ENCODE results near the gene TSPAN9.

TSPAN9 gene

GRCh38 chr12:3124917-3125316, 47.7 kb downstream of the TSPAN9 start:
- no peak for DNase-seq (ENCODE audit: low spot score)

DNA sequence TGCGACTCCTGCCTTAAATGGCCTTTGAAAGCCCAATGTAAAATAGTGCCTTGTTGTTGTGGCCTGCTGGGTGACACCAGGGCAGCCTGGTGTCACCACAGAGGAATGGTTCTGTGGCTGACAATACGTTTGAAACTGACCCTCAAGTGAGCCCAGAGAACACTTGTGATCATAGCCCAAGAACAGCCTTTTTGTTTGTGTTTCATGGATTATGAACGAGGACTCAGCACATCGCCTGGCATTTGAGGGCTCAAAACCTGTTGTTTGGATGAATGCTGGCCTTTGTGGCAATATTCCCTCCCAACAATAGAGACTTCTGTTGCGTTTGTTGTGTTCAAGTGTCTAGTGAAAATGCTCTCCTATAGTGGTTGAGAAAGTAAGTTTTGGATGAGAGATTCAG, 48.5 kb downstream of the TSPAN9 start:
- no peak for DNase-seq (ENCODE audit: low spot score)

DNA sequence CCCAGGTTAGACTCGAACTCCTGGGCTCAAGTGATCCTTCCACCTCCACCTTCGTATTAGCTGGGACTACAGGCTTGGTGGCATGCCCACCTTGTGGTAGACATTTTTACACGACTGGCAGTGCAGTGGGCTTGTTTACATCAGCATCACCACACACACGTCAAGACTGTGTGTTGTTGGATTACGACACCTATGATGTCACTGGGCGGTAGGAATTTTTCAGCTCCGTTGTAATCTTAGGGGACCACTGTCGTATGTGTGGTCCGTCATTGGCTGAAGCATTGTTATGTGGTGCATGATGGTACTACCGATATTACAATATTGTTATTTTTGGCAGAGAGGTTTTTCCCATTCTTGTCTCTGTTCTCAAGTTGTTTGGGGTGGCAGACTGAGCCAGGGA, 50.7 kb downstream of the TSPAN9 start:
- DNase-seq (ENCODE audit: low spot score) = no peak

DNA sequence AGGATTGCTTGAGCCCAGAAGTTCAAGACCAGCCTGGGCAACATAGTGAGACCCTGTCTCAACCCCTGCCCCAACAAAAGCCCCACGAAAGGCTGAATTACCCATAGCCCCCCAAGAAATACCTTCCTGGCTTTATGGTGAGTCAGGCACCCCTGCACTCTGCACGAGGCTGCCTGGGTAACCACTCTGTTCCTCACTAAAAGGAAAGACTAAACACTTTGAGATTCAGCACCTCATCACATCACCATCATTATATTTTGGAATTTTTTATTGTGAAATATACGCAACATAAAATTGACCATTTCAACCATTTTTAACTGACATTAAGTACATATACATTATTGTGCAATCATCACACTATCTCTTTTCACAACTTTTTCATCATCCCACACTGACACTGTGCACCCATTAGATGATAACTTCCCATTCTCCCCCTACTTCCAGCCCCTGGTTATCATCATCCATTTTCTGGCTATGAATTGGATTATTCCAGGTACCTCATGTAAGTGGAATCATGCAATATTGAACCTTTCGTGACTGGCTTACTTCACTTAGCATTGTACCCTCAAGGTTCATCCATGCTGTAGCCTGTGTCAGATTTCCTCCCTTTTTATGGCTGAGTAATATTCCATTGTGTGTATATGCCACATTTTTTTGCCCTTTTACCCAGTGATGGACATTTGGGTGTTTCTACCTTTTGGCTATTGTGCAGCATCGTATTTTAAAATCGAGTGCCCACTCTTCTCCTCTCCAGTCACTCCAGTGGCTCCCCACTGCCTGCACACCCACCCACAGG, 51.5 kb downstream of the TSPAN9 start:
- DNase-seq (ENCODE audit: low spot score) = no peak

- no peak for DNase-seq (ENCODE audit: low spot score)
Observed at GRCh38 chr12:3129301-3130056, 52.3 kb downstream of the TSPAN9 start.

GRCh38 chr12:3130057-3130830, 53.1 kb downstream of the TSPAN9 start:
- no peak for DNase-seq (ENCODE audit: low spot score)

DNA sequence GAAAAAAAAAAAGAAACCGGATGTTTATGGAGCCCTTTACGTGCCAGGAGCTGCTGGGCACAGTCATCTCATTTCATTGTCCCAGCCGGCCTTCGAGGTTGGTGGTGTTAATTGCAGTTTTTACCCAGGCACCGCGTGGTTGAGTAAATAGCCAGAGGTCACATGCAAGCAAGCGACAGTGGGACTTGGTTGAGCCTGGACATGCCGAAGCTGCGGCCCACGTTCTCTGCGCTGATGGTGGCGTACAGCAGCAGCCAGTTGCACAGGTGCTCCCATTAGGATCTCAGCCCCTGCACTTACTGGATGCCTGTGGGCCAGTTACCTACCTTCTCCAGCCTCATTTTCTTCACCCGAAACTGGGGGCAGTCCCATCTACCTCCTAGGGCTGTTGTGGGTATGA, 54.0 kb downstream of the TSPAN9 start:
- DNase-seq (ENCODE audit: low spot score) = no peak

DNA sequence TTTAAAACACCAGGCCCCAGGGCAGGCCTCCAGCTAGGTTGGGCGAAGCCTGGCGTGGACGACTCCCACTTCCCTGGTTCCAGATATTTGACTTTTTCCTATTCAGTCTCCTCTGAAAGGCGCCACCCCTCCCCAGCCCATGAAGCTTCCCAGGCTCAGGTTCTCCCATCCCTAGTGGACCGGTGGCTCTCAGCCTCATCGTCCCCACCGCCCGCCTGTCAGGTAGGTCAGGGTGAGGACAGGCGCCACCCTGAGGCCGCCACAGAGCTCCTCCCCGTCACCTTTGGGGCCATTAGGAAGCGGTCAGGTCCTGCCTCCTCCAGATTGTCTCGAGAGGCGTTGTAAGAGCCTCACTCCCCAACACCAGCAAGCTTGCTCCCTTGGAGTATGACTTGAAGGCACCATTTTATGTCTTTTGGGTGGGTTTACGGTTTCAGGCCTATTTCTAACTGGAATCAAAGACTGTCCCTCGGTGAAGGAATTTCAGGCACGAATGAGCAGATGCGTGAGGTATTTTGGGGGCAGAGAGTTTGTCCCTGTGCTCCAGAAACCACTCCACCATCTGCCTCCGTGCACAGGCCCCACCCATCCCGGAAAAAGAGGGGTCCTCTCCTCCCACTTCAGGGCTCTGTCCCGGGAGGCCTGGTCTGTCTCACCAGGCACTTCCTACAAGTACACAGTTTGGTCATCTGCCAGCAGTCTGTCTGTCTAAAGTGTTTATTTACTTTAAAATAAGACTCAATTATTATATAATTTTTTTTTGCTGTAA, 55.6 kb downstream of the TSPAN9 start:
- DNase-seq (ENCODE audit: low spot score) = peak; percentile 56

GRCh38 chr12:3133405-3133783, 56.2 kb downstream of the TSPAN9 start:
- no peak for DNase-seq (ENCODE audit: low spot score)

DNA sequence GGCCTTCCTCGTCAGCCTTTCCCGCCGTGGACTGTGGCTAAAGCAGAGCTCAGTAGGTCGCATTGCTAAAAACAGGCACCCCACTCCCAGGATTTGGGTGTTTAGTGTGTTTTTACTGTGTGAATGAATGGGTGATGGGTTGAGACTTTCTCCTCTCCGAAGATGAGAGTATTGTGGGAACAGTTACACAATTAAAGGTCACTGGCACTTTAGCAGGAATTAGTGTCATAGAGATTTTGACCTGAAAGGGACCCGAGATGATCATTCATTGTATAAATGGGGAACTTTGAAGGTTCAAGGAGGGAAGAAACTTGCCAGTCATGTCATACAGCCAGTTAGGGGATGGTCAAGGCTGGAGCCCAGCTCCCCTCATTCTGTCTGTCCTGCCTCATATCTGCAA, 56.9 kb downstream of the TSPAN9 start:
- no peak for DNase-seq (ENCODE audit: low spot score)

DNA sequence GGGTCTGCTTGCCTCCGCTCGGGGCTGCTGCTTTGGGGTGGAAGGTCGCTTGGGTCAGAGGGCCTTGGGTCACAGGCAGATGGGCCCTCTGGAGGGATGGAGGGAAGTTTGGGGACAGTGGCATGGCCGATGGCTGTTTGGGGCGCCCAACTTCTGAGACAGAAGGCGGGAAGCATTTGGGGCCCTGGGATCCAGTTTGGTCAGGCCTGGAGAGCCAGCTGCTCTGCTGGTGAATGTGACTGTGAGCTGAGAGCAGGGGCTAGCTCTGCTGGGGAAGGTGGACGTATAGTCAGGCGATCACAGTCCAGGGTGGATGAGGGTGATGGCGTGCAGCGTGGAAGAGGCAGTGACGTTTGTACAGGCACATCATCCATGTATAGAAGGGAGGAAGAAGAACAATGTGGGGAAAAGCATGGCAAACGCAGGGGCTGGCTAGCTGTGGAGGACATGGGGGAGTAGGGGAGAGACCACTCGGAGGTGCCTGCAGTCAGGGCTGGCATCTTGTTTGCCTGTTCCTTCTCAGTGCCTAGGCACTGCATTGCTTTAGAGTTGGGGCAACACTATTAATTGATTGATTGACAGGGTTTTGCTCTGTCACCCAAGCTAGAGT, 57.5 kb downstream of the TSPAN9 start:
- DNase-seq (ENCODE audit: low spot score) = no peak

DNA sequence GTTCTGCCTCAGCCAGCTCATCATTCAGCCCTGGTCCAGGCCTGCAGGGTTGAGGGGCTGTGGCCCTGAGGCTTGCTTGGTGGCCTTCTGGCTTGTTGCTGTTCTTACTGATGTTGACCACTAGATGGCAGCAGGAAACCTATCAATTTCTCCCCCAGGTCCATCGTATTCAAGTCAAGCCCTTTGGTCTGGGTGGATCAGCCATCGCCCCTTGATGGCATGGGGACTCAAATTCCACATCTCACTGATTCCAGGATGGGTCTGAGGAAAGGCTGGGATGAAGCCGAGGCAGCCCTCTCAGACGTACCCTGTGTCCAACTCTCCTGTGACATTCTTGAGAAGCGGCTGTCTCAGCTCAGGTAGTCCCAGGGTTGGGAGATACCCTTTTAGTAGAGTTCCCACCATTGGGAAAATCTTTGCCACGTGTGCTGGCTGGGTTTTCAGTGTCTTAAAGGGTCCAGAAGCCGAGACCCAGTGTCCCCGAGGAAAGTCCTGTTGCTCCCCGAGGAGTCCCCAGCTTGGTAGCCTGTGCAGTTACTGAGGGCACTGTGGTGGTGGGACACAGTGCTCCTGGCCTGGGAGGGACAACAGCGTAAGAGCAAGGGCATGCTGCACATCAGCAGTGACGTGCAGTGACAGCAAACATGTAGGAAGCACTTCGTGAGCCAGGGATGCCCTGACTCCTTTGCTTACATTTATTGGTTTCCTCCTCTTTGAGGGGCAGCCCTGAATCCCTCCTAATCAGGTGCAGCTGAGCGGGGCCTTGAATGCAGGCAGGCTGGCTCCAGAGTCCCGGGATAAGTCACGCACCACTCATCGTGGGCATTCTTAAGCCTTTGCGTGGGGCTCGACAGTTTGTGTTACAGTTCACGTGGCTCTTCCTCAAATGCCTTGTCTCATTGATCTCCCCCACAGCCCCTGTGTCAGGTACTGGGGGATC, 58.6 kb downstream of the TSPAN9 start:
- peak; percentile 88 for DNase-seq (ENCODE audit: low spot score)

DNA sequence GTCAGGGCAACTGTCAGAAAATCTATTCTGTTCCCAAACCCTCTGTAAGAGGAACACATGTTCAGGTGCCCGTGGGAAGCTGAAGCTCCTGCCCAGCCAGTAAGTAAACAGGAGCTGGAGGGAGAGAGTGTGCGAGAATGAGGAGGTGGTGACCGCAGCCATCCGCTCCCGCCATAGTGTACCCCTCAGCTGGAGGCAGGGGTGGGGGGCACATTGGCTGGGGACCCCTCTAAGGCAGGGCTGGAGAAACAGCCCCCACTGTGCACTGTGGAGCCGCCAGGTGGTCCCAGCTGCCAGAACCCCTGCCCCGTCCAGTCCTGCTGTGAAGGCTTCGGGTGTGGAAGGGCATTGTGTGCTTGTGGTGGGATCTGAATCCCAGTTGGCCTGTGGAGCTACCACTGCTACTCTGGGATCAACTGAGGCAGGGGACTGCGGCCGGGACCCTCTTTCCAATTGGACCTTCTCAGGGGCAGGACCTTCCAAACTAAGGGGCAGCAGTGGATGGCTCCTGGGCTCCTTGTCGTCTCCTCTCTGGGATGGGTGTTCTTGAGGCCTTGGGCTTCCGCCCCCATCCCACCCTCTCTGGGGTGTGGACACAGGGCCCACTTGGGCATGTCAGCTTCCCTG, 59.6 kb downstream of the TSPAN9 start:
- no peak for DNase-seq (ENCODE audit: low spot score)

GRCh38 chr12:3137268-3137781, 60.1 kb downstream of the TSPAN9 start:
- DNase-seq (ENCODE audit: low spot score) = peak; percentile 63

- DNase-seq (ENCODE audit: low spot score) = no peak
Observed at GRCh38 chr12:3137814-3138445, 60.8 kb downstream of the TSPAN9 start.

DNA sequence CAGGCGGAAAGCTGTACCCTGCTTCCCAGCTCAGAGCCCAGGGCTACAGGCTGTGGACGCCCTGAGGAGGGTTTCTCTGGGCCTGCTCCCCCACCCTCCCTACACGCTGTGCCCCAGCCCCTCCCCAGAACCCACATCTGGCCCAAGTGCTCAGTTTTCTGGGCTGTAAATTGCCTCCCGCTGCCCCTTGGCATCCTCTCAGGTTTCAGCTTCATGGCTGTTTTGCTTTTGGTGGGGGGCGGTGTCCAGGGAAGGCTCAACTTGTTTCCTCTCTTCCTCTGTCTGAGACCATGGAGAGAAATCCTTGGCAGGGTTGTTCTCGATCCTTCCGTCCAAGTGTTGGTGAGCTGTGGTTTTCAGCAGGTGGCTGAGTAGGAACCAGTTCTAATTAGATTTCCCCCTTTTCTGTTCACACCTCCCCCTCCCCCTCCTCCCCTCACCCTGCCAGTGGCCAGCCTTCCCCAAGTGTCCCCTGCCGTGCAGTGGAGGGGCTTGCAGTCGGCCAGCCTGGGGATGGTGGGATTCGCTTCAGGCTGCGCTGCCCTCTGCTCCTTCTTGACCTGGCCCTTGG, 61.8 kb downstream of the TSPAN9 start:
- no peak for DNase-seq (ENCODE audit: low spot score)

DNA sequence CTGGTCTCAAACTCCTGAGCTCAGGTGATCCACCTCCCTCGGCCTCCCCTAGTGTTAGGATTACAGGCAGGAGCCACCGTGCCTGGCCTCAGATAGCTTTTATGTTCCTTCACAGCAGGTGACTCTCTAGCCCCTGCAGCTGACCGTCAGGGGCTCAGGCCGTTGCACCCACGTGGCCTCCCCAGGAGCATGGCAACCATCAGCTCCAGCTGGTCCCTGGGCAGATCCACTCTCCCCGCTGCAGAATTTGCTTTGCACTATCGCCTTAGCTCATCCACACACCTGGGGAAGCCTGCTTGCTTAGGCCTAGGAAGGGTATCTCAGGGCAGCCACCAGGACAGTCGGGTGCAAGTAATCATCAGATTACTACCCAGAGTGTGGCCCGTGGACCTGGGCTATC, 62.6 kb downstream of the TSPAN9 start:
- no peak for DNase-seq (ENCODE audit: low spot score)

- DNase-seq (ENCODE audit: low spot score) = no peak
Observed at GRCh38 chr12:3140284-3140683, 63.1 kb downstream of the TSPAN9 start.

Data from AG08395 (cell line).